Panc1 (cell line): ENCODE results near the gene TBC1D23. TPM values are rescaled to one million over a fixed set of nuclear protein-coding genes. Genes with fewer than 3 reads are reported as not detected.

ENCODE experiments used
- ATAC-seq: fragments of 200-7000 bp; cut with Tn5 transposase; 2 replicates; pipeline ENCODE4 v1.9.1; 2020; ENCODE audit warnings: mild to moderate bottlenecking, moderate library complexity
- BruUV-seq: library from RNA; stranded (reverse); fragments of 400-500 nt; replicated peaks from 2 replicates; lab custom pipeline; 2021; lab: Mats Ljungman, UMichigan
- CTCF ChIA-PET: fragments of 300-600 bp; sonication (Branson Sonifier 250); formaldehyde crosslinking; loops from one replicate; lab custom pipeline; 2022; ENCODE audit warnings: antibody characterized with exemption; lab: Charles Lee
- POLR2A ChIA-PET: fragments of 300-600 bp; sonication (Branson Sonifier 250); formaldehyde crosslinking; loops from one replicate; lab custom pipeline; 2022; ENCODE audit warnings: antibody characterized with exemption; lab: Charles Lee
- DNase-seq: peaks from one replicate; pipeline ENCODE4 v3.0.0-alpha.2; 2010; ENCODE audit warnings: low read depth, low spot score
- H3K27ac ChIP-seq: 2 replicates; pipeline ENCODE4 v1.5.1; 2011; ENCODE audit warnings: mild to moderate bottlenecking, low read length, inconsistent platforms
- H3K27me3 ChIP-seq: fragments of 200-500 bp; sonication (Bioruptor generic); 2 replicates; pipeline ENCODE4 v1.6.0; 2014; ENCODE audit warnings: low read length, inconsistent platforms; ENCODE audit not compliant: control insufficient read depth, insufficient read depth
- H3K36me3 ChIP-seq: fragments of 200-500 bp; sonication (Bioruptor generic); 2 replicates; pipeline ENCODE4 v1.5.1; 2014; ENCODE audit warnings: inconsistent platforms, mild to moderate bottlenecking, low read length, moderate library complexity; ENCODE audit not compliant: control insufficient read depth, insufficient read depth
- H3K4me1 ChIP-seq: 2 replicates; pipeline ENCODE4 v1.5.1; 2011; ENCODE audit warnings: inconsistent platforms, mild to moderate bottlenecking, low read length, moderate library complexity; ENCODE audit not compliant: control insufficient read depth, insufficient read depth
- H3K4me3 ChIP-seq, 2 experiments: 2 replicates each; pipeline ENCODE4 v1.5.1; 2011 to 2012; ENCODE audit warnings: low read depth in 2 of 2, low read length in 2 of 2, mild to moderate bottlenecking in 2 of 2, inconsistent platforms in 1 of 2, moderate library complexity in 1 of 2
- H3K9me3 ChIP-seq: fragments of 200-500 bp; sonication (Bioruptor generic); 2 replicates; pipeline ENCODE4 v1.5.1; 2014; ENCODE audit warnings: low read depth, mild to moderate bottlenecking, inconsistent platforms, low read length, moderate library complexity; ENCODE audit not compliant: control insufficient read depth, insufficient read depth
- CTCF ChIP-seq: fragments of 450-650 bp; IDR thresholded peaks from 2 replicates; pipeline ENCODE4 v1.5.1; 2017; ENCODE audit warnings: mild to moderate bottlenecking
- POLR2AphosphoS5 ChIP-seq: IDR thresholded peaks from 2 replicates; pipeline ENCODE4 v1.6.1; 2012; ENCODE audit warnings: mild to moderate bottlenecking, low read depth, low read length, moderate library complexity
- SIN3A ChIP-seq: IDR thresholded peaks from 2 replicates; pipeline ENCODE4 v1.6.1; 2012; ENCODE audit warnings: low read depth, mild to moderate bottlenecking, low read length, moderate library complexity, borderline replicate concordance; ENCODE audit not compliant: insufficient read depth
- TCF7L2 ChIP-seq: IDR thresholded peaks from 2 replicates; pipeline ENCODE4 v1.6.1; 2011; ENCODE audit warnings: mild to moderate bottlenecking, low read depth, low read length, inconsistent platforms
- in situ Hi-C: cut with HindIII; loops from 2 replicates; pipeline ENCODE4 v1.10.0; 2016; ENCODE audit warnings: low sequenced_read_pairs, low pct_unique_long_range_greater_than_20kb
- intact Hi-C: fragments of 100-400 bp; cut with micrococcal nuclease; formaldehyde crosslinking; loops from one replicate; pipeline ENCODE4 v1.10.0; 2022; ENCODE audit not compliant: unreplicated experiment
- total RNA-seq: library from RNA; stranded (reverse); gene quantifications from one replicate; pipeline ENCODE4 v1.2.1, GENCODE V29; 2021; ENCODE audit not compliant: unreplicated experiment
- TF ChIP-seq, protein P1 (sequence below), 2 experiments: IDR thresholded peaks; 2 replicates each; pipeline ENCODE4 v1.6.1; 2011 to 2012; ENCODE audit warnings: low read depth in 2 of 2, control low read depth in 1 of 2, low read length in 1 of 2, mild to moderate bottlenecking in 1 of 2, moderate library complexity in 1 of 2; ENCODE audit not compliant: insufficient read depth in 1 of 2

Gene TBC1D23
- total RNA-seq, 1 experiment from 2014 or later, result 39.4 TPM

GRCh38 chr3:100306695-100307094 is 45.9 kb downstream of the TBC1D23 start:
- Histone ChIP-seq H3K36me3 (peaks cover 7% of the 10 kb centered on the region; the same call in 1 of the 2 replicates), H3K9me3 (no peaks in the 10 kb centered on the region), H3K27ac (no peak overlapping the region), H3K27me3 (no peaks in the 10 kb centered on the region), H3K4me3 (no peak overlapping the region), H3K4me1 (0 out of 2 replicates have a peak, but pooled peaks cover 2% of the 10 kb centered on the region)
- TF ChIP-seq, protein P1, sequence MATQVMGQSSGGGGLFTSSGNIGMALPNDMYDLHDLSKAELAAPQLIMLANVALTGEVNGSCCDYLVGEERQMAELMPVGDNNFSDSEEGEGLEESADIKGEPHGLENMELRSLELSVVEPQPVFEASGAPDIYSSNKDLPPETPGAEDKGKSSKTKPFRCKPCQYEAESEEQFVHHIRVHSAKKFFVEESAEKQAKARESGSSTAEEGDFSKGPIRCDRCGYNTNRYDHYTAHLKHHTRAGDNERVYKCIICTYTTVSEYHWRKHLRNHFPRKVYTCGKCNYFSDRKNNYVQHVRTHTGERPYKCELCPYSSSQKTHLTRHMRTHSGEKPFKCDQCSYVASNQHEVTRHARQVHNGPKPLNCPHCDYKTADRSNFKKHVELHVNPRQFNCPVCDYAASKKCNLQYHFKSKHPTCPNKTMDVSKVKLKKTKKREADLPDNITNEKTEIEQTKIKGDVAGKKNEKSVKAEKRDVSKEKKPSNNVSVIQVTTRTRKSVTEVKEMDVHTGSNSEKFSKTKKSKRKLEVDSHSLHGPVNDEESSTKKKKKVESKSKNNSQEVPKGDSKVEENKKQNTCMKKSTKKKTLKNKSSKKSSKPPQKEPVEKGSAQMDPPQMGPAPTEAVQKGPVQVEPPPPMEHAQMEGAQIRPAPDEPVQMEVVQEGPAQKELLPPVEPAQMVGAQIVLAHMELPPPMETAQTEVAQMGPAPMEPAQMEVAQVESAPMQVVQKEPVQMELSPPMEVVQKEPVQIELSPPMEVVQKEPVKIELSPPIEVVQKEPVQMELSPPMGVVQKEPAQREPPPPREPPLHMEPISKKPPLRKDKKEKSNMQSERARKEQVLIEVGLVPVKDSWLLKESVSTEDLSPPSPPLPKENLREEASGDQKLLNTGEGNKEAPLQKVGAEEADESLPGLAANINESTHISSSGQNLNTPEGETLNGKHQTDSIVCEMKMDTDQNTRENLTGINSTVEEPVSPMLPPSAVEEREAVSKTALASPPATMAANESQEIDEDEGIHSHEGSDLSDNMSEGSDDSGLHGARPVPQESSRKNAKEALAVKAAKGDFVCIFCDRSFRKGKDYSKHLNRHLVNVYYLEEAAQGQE (IDR thresholded peaks at IDR 0.05; ENCODE audit: insufficient read depth in 1 of 2, low read depth in 2 of 2, low read length in 1 of 2), result no peak
- TF ChIP-seq POLR2AphosphoS5 (no peak), CTCF (no peak), TCF7L2 (no peak), SIN3A (no peak)
- BruUV-seq, result no TSS peak
- DNase-seq (no peak), ATAC-seq (no peak)
- intact Hi-C loops, result no loop called here
- in situ Hi-C loops, result no loop called here
- POLR2A ChIA-PET, result no interaction called here
- CTCF ChIA-PET, result interaction anchor here (0.6 kb wide), 1 partner anchor 70 kb away, joined by 3 read pairs; no protein-coding TSS in a partner anchor

DNA sequence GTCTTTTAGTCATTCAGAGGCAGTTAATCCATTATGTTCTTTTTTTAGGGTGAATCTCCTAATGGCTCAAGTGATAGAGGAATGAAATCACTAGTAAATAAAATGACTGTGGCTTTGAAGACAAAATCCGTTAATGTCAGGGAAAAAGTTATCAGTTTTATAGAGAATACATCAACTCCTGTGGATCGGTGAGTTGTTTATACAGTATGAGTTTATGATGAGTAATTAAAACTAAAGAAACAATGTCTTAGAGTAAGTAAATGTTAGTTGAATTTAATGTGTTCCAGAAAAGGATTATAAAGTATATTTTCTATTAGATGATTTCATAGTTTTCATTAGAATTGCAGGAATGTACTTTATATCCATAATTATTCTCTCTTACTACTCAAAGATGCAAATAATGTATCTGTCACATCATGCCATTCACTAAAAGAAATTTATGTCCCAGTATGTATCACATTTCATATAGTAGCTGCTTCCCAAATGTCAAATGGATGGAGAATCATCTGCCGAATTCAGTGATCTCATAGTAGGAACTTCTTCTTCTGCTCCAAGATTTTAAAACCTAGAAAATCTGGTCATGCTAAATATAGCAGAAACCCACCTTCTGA is 49.7 kb downstream of the TBC1D23 start:
- Histone ChIP-seq H3K27me3 (no peaks in the 10 kb centered on the region), H3K27ac (no peak overlapping the region), H3K4me3 (no peak overlapping the region), H3K4me1 (0 out of 2 replicates have a peak, but pooled peaks cover 2% of the 10 kb centered on the region), H3K9me3 (no peaks in the 10 kb centered on the region), H3K36me3 (peaks cover 7% of the 10 kb centered on the region; the same call in 1 of the 2 replicates)
- DNase-seq, result no peak
- ChIA-PET POLR2A (no interaction called here), CTCF (no interaction called here)
- no peak for TF ChIP-seq POLR2AphosphoS5
- TF ChIP-seq CTCF, result no peak
- TF ChIP-seq TCF7L2, result no peak
- TF ChIP-seq SIN3A, result no peak
- TF ChIP-seq, protein P1 (IDR thresholded peaks at IDR 0.05; ENCODE audit: insufficient read depth in 1 of 2, low read depth in 2 of 2, low read length in 1 of 2), result no peak
- no peak for ATAC-seq
- in situ Hi-C loops (no loop called here), intact Hi-C loops (no loop called here)
- no TSS peak for BruUV-seq
